ENCODE results near the gene PACRG. TPM values are rescaled to one million over a fixed set of nuclear protein-coding genes. Genes with fewer than 3 reads are reported as not detected.

PACRG gene
- total RNA-seq, 2 donors from 2014 or later: 2.8 to 21.3 TPM

GRCh38 chr6:163364641-163365040 lies 636.9 kb downstream of the PACRG start:
- no peaks in the 10 kb centered on the region for H3K4me1 ChIP-seq
- H3K27ac ChIP-seq: peak overlapping the region in 1 of 2 donors; percentile 55
- no peaks in the 10 kb centered on the region for H3K9me3 ChIP-seq
- TF ChIP-seq CTCF (IDR thresholded peaks at IDR 0.05): no peak
- no peaks in the 10 kb centered on the region for H3K27me3 ChIP-seq
- no peaks in the 10 kb centered on the region for H3K36me3 ChIP-seq
- H3K4me3 ChIP-seq: no peak overlapping the region
- no peak for DNase-seq (ENCODE audit: low spot score)

Other genes with a start within 250 kb of the PACRG start
- 10 to 100 TPM; 15.7 to 19.3 TPM for gene PRKN, start 208 bp upstream of the PACRG start, total RNA-seq

Measured in right atrium auricular region (tissue), 2 donors.